OCI-LY7 (cell line): ENCODE results near the gene PSMF1. TPM values are rescaled to one million over a fixed set of nuclear protein-coding genes. Genes with fewer than 3 reads are reported as not detected.

Experiments used
- BruUV-seq: library from RNA; stranded (reverse); fragments of 400-500 nt; replicated peaks from 2 replicates; lab custom pipeline; 2021; lab: Mats Ljungman, UMichigan
- CTCF ChIA-PET: fragments of 300-600 bp; sonication (Branson Sonifier 250); formaldehyde crosslinking; loops from one replicate; lab custom pipeline; 2022; ENCODE audit warnings: antibody characterized with exemption; ENCODE audit not compliant: unreplicated experiment; lab: Charles Lee
- POLR2A ChIA-PET: fragments of 300-600 bp; sonication (Branson Sonifier 250); formaldehyde crosslinking; loops from one replicate; lab custom pipeline; 2022; ENCODE audit warnings: antibody characterized with exemption; lab: Charles Lee
- DNase-seq: peaks from one replicate; pipeline ENCODE4 v3.0.0-alpha.2; 2015; ENCODE audit warnings: low spot score
- H2AFZ ChIP-seq: fragments of 200-600 bp; sonication (generic), shearing (Covaris generic); 2 replicates; pipeline ENCODE4 v1.6.1; 2014; ENCODE audit warnings: mild to moderate bottlenecking, antibody characterized with exemption, low read length, moderate library complexity
- H3K27ac ChIP-seq: fragments of 200-600 bp; sonication (generic); 2 replicates; pipeline ENCODE4 v1.5.1; 2014; ENCODE audit warnings: mixed run types, low read depth, mild to moderate bottlenecking, moderate library complexity, low read length, inconsistent platforms; ENCODE audit not compliant: poor library complexity, severe bottlenecking
- H3K36me3 ChIP-seq: fragments of 200-600 bp; sonication (generic); 2 replicates; pipeline ENCODE4 v1.6.1; 2014; ENCODE audit warnings: mild to moderate bottlenecking, antibody characterized with exemption, low read length, moderate library complexity, mixed read lengths; ENCODE audit not compliant: insufficient read depth
- H3K4me1 ChIP-seq: fragments of 200-600 bp; sonication (generic); 2 replicates; pipeline ENCODE4 v1.5.1; 2014; ENCODE audit warnings: mild to moderate bottlenecking, low read length; ENCODE audit not compliant: insufficient read depth, poor library complexity, severe bottlenecking
- H3K4me2 ChIP-seq: fragments of 200-600 bp; sonication (generic); 2 replicates; pipeline ENCODE4 v1.6.1; 2014; ENCODE audit warnings: mild to moderate bottlenecking, low read length
- H3K4me3 ChIP-seq: fragments of 200-600 bp; sonication (generic); 2 replicates; pipeline ENCODE4 v1.5.1; 2014; ENCODE audit warnings: mild to moderate bottlenecking, low read depth, low read length; ENCODE audit not compliant: poor library complexity, severe bottlenecking
- H3K79me2 ChIP-seq: fragments of 200-600 bp; sonication (generic); 2 replicates; pipeline ENCODE4 v1.6.1; 2016; ENCODE audit warnings: low read depth, mild to moderate bottlenecking, low read length, moderate library complexity, mixed read lengths; ENCODE audit not compliant: insufficient read depth
- H3K9me2 ChIP-seq: fragments of 200-600 bp; sonication (generic); 2 replicates; pipeline ENCODE4 v1.6.1; 2016; ENCODE audit warnings: mild to moderate bottlenecking, low read length, mixed read lengths; ENCODE audit not compliant: insufficient read depth
- H3K9me3 ChIP-seq: fragments of 200-600 bp; sonication (generic); 2 replicates; pipeline ENCODE4 v1.6.1; 2014; ENCODE audit warnings: mild to moderate bottlenecking, mixed run types, low read length, mixed read lengths
- H4K20me1 ChIP-seq: fragments of 200-600 bp; sonication (generic); 2 replicates; pipeline ENCODE4 v1.6.1; 2014; ENCODE audit warnings: mild to moderate bottlenecking, antibody characterized with exemption, low read length, moderate library complexity, mixed read lengths; ENCODE audit not compliant: insufficient read depth
- CTCF ChIP-seq: fragments of 200-600 bp; sonication (generic); conservative IDR thresholded peaks from 2 replicates; pipeline ENCODE4 v1.5.1; 2014; ENCODE audit warnings: mild to moderate bottlenecking, antibody characterized with exemption, low read length, moderate library complexity, mixed read lengths
- EZH2phosphoT487 ChIP-seq: fragments of 200-600 bp; sonication (generic); IDR thresholded peaks from 2 replicates; pipeline ENCODE4 v1.6.1; 2018; ENCODE audit warnings: low read depth, borderline replicate concordance, mild to moderate bottlenecking, mixed run types, antibody characterized with exemption, low read length, moderate library complexity, mixed read lengths
- intact Hi-C: fragments of 100-400 bp; cut with micrococcal nuclease; formaldehyde crosslinking; loops from one replicate; pipeline ENCODE4 v1.10.0; 2022; ENCODE audit not compliant: unreplicated experiment
- total RNA-seq, 2 experiments: library from RNA; depleted of rRNA in 1 of 2; stranded (reverse); fragments of >200 nt in 1 of 2; shearing (Covaris generic) in 1 of 2; gene quantifications; 2 replicates each; pipeline ENCODE4 v1.2.3, GENCODE V29; 2014 to 2022

PSMF1 gene
- total RNA-seq, 2 experiments from 2014 or later: 34.7 to 132 TPM

DNA sequence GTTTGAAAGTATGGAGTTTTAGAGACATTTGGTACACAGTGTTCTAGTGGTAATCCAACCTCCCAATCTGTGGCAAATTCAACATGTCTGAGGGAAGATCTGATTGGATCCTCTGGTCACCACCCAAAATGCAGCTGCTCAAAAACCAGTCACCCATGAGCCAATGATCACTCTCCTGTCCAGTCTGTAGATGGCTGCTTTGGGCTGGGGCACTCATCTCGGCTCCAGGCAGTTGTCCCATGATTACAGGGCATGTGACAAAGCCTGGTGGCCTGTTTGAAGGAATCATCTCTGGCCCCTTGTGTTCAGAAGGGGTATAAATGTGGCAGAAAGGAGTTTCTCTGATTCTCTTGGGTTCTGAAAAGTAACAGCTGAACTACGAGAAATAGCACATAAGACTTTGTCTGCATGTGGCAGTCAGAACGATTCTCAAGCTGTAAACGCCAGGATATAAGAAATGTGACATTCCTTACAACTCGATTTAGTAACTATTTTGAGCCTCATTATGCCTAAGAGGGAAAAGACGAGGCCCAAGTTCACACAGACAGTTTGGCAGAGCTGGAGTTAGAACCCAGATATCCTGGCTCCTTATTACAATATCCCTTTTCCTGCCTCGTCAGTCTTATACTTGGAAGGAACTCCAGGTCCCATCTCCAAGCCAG is 80.9 kb downstream of the PSMF1 start:
- Histone ChIP-seq H2AFZ (no peak overlapping the region), H3K4me3 (no peak overlapping the region), H3K79me2 (no peaks in the 10 kb centered on the region), H3K4me1 (no peaks in the 10 kb centered on the region), H4K20me1 (no peaks in the 10 kb centered on the region), H3K9me3 (no peaks in the 10 kb centered on the region), H3K9me2 (no peaks in the 10 kb centered on the region), H3K27ac (no peak overlapping the region), H3K4me2 (no peak overlapping the region), H3K36me3 (no peaks in the 10 kb centered on the region)
- CTCF ChIA-PET: no interaction called here
- intact Hi-C loops: no loop called here
- no TSS peak for BruUV-seq
- no peak for DNase-seq
- no peak for TF ChIP-seq CTCF
- POLR2A ChIA-PET: no interaction called here

- Histone ChIP-seq H3K79me2 (no peaks in the 10 kb centered on the region), H3K9me3 (no peaks in the 10 kb centered on the region), H3K36me3 (no peaks in the 10 kb centered on the region), H2AFZ (no peak overlapping the region), H3K4me1 (no peaks in the 10 kb centered on the region), H4K20me1 (no peaks in the 10 kb centered on the region), H3K27ac (no peak overlapping the region), H3K9me2 (no peaks in the 10 kb centered on the region), H3K4me2 (no peak overlapping the region), H3K4me3 (no peak overlapping the region)
- CTCF ChIA-PET: no interaction called here
- no peak for TF ChIP-seq EZH2phosphoT487
- TF ChIP-seq CTCF: no peak
- no TSS peak for BruUV-seq
- intact Hi-C loops: no loop called here
- POLR2A ChIA-PET: no interaction called here
- DNase-seq: no peak
Observed at GRCh38 chr20:1199964-1200363, 81.6 kb downstream of the PSMF1 start.

DNA sequence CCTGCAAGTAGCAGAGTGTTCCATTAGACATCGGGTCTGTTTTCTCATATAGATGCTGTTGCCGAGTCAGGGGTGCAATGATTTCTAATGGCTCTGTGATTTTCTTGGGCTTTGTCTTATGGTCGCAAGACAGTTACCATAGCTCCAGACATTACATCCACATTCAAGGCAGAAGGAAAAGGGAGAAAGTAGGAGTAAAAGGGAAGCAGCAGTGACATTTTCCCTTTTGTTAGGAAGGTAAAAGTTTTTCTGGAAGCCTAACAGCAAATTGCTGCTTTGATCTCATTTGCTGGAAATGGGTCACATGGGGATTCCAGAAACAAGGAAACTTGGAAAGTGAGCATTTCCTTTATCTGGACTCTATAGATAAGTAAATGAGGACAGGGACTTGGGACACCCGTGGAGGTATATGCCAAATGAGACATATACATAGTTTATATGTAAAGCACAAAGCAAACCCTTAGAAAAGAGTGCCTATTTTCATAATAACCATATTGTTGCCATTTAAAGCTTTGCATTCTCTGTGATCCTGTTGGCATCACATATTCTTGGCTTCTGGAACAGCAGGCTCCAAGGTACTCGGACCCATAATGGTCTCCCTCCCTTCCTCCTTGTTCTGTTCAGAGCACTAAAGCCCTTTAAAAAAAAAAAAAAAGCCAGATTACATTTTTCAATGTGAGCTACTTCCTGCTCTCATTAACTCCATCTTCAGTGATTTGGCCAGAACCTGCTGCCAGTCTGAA is 84.5 kb downstream of the PSMF1 start, which contains the start of gene C20orf202:
Gene C20orf202, plus strand, starts transcription at position 693 of the 743 bp plus-strand sequence. CDS start 132 bp downstream, outside the sequence.
- ChIA-PET POLR2A (no interaction called here), CTCF (no interaction called here)
- Histone ChIP-seq H3K79me2 (no peaks in the 10 kb centered on the region), H3K36me3 (no peaks in the 10 kb centered on the region), H3K4me1 (no peaks in the 10 kb centered on the region), H3K27ac (no peak within 1 kb of the TSS), H3K9me3 (no peaks in the 10 kb centered on the region), H3K4me3 (no peak within 1 kb of the TSS), H3K9me2 (no peaks in the 10 kb centered on the region), H2AFZ (no peak within 1 kb of the TSS), H3K4me2 (no peak within 1 kb of the TSS), H4K20me1 (no peaks in the 10 kb centered on the region)
- no peak for DNase-seq
- no TSS peak for BruUV-seq
- intact Hi-C loops: no loop called here
- no peak for TF ChIP-seq CTCF
- TF ChIP-seq EZH2phosphoT487: no peak
